NCI-H2171 (cell line): Measurements from ENCODE around the gene NAALADL2.
A peak's percentile ranks its signal among the peaks of the same experiment; 100 is the strongest.

ENCODE experiments used
- DNase-seq: peaks from one replicate; lab custom pipeline; 2025; lab: John Stamatoyannopoulos, UW

Gene NAALADL2

GRCh38 chr3:174859114-174859735, at the start of gene NAALADL2:
Gene NAALADL2, plus strand, starts transcription at chr3:174859334.
- no peak for DNase-seq

- DNase-seq, result no peak
Observed at GRCh38 chr3:174810254-174810653, 48.9 kb upstream of the NAALADL2 start.

GRCh38 chr3:174812172-174812862, 46.8 kb upstream of the NAALADL2 start:
- DNase-seq, result no peak

- DNase-seq, result no peak
Observed at GRCh38 chr3:174815750-174816149, 43.4 kb upstream of the NAALADL2 start.

- DNase-seq, result no peak
Observed at GRCh38 chr3:174820885-174821284, 38.2 kb upstream of the NAALADL2 start.

GRCh38 chr3:174821477-174821876, 37.7 kb upstream of the NAALADL2 start:
- DNase-seq, result peak; percentile 17

GRCh38 chr3:174822320-174822719, 36.8 kb upstream of the NAALADL2 start:
- DNase-seq, result no peak

- DNase-seq, result no peak
Observed at GRCh38 chr3:174826069-174826468, 33.1 kb upstream of the NAALADL2 start.

GRCh38 chr3:174844746-174845145, 14.4 kb upstream of the NAALADL2 start:
- DNase-seq, result no peak

GRCh38 chr3:174846055-174846454, 13.1 kb upstream of the NAALADL2 start:
- no peak for DNase-seq

- no peak for DNase-seq
Observed at GRCh38 chr3:174854987-174855386, 4.1 kb upstream of the NAALADL2 start.

- DNase-seq, result no peak
Observed at GRCh38 chr3:174857301-174857700, 1.8 kb upstream of the NAALADL2 start.

GRCh38 chr3:174858353-174858752, 781 bp upstream of the NAALADL2 start:
- DNase-seq, result no peak

- DNase-seq, result no peak
Observed at GRCh38 chr3:174859756-174860155, 622 bp downstream of the NAALADL2 start.

- no peak for DNase-seq
Observed at GRCh38 chr3:174862101-174862500, 3.0 kb downstream of the NAALADL2 start.

GRCh38 chr3:174862666-174863065, 3.5 kb downstream of the NAALADL2 start:
- no peak for DNase-seq

- no peak for DNase-seq
Observed at GRCh38 chr3:174863488-174863887, 4.4 kb downstream of the NAALADL2 start.

- DNase-seq, result no peak
Observed at GRCh38 chr3:174869448-174869847, 10.3 kb downstream of the NAALADL2 start.

GRCh38 chr3:174873832-174874657, 14.9 kb downstream of the NAALADL2 start:
- peak; percentile 2 for DNase-seq

- DNase-seq, result no peak
Observed at GRCh38 chr3:174882789-174883188, 23.7 kb downstream of the NAALADL2 start.

GRCh38 chr3:174883881-174884675, 24.9 kb downstream of the NAALADL2 start:
- no peak for DNase-seq
